Measurements from ENCODE around the gene PCYT2.

- no peak for TF ChIP-seq CTCF (conservative IDR thresholded peaks at IDR 0.05; ENCODE audit: low read depth, low read length)
- no peak for TF ChIP-seq EZH2 (IDR thresholded peaks at IDR 0.05; ENCODE audit: borderline replicate concordance, low read depth, low read length, poor library complexity, severe bottlenecking)
Measured at GRCh38 chr17:81891303-81891552, 20.0 kb downstream of the PCYT2 start.
